HG03103 (cell line): ENCODE measurements around the gene GNPNAT1.
"Not testable (repeated sequence)": the region's sequence is repeated elsewhere in the genome, so short reads cannot be mapped to it uniquely, and the experiment has no call there.

Experiments used
- ATAC-seq: cut with Tn5 transposase; IDR thresholded peaks from one replicate; pipeline ENCODE4 v1.9.1; 2021; ENCODE audit warnings: low read depth; ENCODE audit not compliant: unreplicated experiment

The GNPNAT1 gene

DNA sequence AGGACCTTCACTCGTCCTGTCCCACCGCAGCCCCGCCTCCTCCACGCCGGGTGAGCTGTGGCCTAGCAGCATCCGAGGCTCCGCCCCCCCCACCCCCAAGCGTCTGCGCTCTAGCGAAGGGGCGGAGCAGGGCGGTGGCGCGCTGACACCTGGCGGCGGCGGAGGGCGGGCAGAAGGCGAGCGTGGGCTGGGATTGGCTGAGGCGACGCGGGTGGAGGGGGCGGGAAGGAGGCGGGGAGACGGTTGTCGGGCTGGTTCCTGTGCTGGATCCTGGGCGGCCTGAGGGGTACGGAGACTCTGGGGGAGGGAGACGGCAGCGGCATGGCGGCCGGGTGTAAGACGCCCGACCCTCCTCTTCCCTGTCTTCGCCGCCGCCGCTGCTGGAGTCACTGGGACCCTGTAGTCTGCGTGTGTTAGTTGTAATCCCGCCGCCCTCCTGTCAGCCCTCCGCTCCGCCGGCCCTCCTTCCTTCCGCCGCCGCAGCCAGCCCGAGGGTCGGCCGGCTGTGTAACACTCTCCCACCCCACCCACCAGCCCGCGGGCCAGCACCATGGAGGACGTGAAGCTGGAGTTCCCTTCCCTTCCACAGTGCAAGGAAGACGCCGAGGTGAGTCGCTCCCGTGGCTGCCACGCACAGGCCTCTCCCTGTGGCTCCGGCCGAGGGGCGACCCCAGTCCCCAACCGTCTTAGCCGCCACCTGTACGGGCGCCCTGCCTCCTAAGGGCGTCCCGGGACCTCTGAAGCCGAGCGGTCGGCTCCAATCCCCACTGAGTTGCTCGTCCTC is 61.3 kb downstream of the GNPNAT1 start, which contains the start of gene STYX:
Gene STYX, plus strand, starts transcription at position 242 of the 784 bp plus-strand sequence. Its CDS starts 309 bp downstream, at position 551.
- ATAC-seq: peak; percentile 91

DNA sequence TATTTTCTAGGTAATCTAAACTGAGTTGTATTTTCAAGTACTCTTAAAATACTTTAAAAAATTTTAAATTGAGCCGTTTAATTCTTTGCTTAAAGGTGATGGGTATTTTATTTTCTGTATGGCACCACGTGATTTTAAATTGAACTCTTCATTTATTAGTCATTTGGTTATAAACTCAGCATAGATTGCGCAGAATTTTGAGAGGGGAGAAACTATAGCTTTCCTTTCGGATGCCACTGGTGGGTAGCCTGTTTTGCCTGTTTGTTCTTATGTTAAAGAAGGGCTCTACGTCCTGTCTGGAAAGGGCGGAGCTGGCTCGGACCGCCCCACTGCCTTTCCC is 61.9 kb downstream of the GNPNAT1 start:
- no peak for ATAC-seq

DNA sequence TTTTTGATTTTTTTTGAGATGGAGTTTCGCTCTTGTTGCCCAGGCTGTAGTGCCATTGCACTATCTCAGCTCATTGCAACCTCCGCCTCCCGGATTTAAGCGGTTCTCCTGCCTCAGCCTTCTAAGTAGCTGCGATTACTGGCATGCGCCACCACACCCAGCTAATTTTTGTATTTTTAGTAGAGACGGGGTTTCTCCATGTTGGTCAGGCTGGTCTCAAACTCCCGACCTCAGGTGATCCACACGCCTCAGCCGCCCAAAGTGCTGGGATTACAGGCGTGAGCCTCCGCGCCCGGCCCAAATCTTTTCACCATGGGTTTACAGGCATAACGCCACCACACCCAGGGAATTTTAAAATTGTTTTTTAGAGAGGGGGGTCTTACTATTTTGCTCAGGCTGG is 62.4 kb downstream of the GNPNAT1 start:
- ATAC-seq: not testable (repeated sequence)

DNA sequence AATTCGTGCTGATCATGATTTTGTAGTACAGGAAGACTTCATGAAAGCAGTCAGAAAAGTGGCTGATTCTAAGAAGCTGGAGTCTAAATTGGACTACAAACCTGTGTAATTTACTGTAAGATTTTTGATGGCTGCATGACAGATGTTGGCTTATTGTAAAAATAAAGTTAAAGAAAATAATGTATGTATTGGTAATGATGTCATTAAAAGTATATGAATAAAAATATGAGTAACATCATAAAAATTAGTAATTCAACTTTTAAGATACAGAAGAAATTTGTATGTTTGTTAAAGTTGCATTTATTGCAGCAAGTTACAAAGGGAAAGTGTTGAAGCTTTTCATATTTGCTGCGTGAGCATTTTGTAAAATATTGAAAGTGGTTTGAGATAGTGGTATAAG is 63.9 kb downstream of the GNPNAT1 start:
- not testable (repeated sequence) for ATAC-seq
